Endothelial cell of umbilical vein (primary cell): ENCODE data around the gene AAMDC. TPM values are rescaled to one million over a fixed set of nuclear protein-coding genes. Genes with fewer than 3 reads are reported as not detected.

Experiments
- BruUV-seq: library from RNA; stranded (reverse); fragments of 400-500 nt; replicated peaks from 2 replicates; lab custom pipeline; 2021; lab: Mats Ljungman, UMichigan
- CTCF ChIA-PET: fragments of 300-600, 350-600 bp; sonication (Branson Sonifier 250); formaldehyde crosslinking; loops from one replicate; lab custom pipeline; 2021; ENCODE audit warnings: antibody characterized with exemption, inconsistent platforms; lab: Charles Lee
- POLR2A ChIA-PET: fragments of 300-600, 350-600 bp; sonication (Branson Sonifier 250); formaldehyde crosslinking; loops from one replicate; lab custom pipeline; 2021; ENCODE audit warnings: antibody characterized with exemption, inconsistent platforms; lab: Charles Lee
- DNase-seq: peaks from one replicate; pipeline ENCODE4 v3.0.0-alpha.2; 2011; ENCODE audit warnings: low read depth, low spot score
- FAIRE-seq: peaks from 2 replicates; lab custom pipeline; 2011; peaks lifted over from hg19 to GRCh38; lab: Jason Lieb, UNC
- H2AFZ ChIP-seq: 2 replicates; pipeline ENCODE4 v1.6.0; 2012; ENCODE audit warnings: low read depth, low read length, control low read depth, inconsistent platforms
- H3K27ac ChIP-seq: 2 replicates; pipeline ENCODE4 v1.5.1; 2011; ENCODE audit warnings: low read depth, mild to moderate bottlenecking, control low read depth, low read length, moderate library complexity; ENCODE audit not compliant: insufficient read depth
- H3K27me3 ChIP-seq, 2 experiments: 2 replicates each; pipeline versions ENCODE4 v1.6.0 to v1.6.1; 2011; ENCODE audit warnings: low read length in 2 of 2, mixed read lengths in 1 of 2; ENCODE audit not compliant: control insufficient read depth in 2 of 2, insufficient read depth in 2 of 2
- H3K36me3 ChIP-seq, 2 experiments: 2 replicates in 1 of 2; 3 replicates in 1 of 2; pipeline ENCODE4 v1.5.1; 2011; ENCODE audit warnings: low read length in 2 of 2, mild to moderate bottlenecking in 1 of 2, moderate library complexity in 1 of 2; ENCODE audit not compliant: control insufficient read depth in 2 of 2, insufficient read depth in 2 of 2; ENCODE audit errors: extremely low read depth in 1 of 2
- H3K4me1 ChIP-seq: 3 replicates; pipeline ENCODE4 v1.5.1; 2011; ENCODE audit warnings: mild to moderate bottlenecking, low read length; ENCODE audit not compliant: control insufficient read depth, insufficient read depth; ENCODE audit errors: extremely low read depth
- H3K4me2 ChIP-seq: 2 replicates; pipeline ENCODE4 v1.6.1; 2011; ENCODE audit warnings: low read length, control low read depth, mixed read lengths; ENCODE audit not compliant: insufficient read depth
- H3K4me3 ChIP-seq, 3 experiments: fragments of 200-600 bp in 1 of 3; sonication (generic), shearing (Covaris generic) in 1 of 3; replicated peaks in 1 of 3; 2 replicates each; pipeline ENCODE4 v1.5.1; 2011 to 2016; ENCODE audit warnings: control low read depth in 3 of 3, low read length in 3 of 3, mild to moderate bottlenecking in 2 of 3, inconsistent platforms in 1 of 3, low read depth in 1 of 3, moderate library complexity in 1 of 3; ENCODE audit not compliant: insufficient read depth in 1 of 3
- H3K79me2 ChIP-seq: 2 replicates; pipeline ENCODE4 v1.6.0; 2012; ENCODE audit warnings: low read length, inconsistent platforms; ENCODE audit not compliant: control insufficient read depth, insufficient read depth
- H3K9ac ChIP-seq: replicated peaks from 2 replicates; pipeline ENCODE3; 2011; ENCODE audit warnings: low read length, control low read depth; ENCODE audit not compliant: insufficient read depth; ENCODE audit errors: extremely low read depth
- H3K9me1 ChIP-seq: replicated peaks from 3 replicates; pipeline ENCODE4 v1.6.0; 2011; ENCODE audit warnings: mild to moderate bottlenecking, low read length; ENCODE audit not compliant: control insufficient read depth, insufficient read depth; ENCODE audit errors: extremely low read depth
- H3K9me3 ChIP-seq: replicated peaks from 2 replicates; pipeline ENCODE4 v1.5.1; 2012; ENCODE audit warnings: low read length, inconsistent platforms; ENCODE audit not compliant: control insufficient read depth, insufficient read depth
- H4K20me1 ChIP-seq: replicated peaks from 2 replicates; pipeline ENCODE3; 2011; ENCODE audit warnings: mild to moderate bottlenecking, low read length; ENCODE audit not compliant: control insufficient read depth, insufficient read depth; ENCODE audit errors: extremely low read depth
- EZH2 ChIP-seq: IDR thresholded peaks from 2 replicates; pipeline ENCODE4 v1.6.1; 2012; ENCODE audit warnings: borderline replicate concordance, low read depth, mild to moderate bottlenecking, moderate library complexity, low read length, inconsistent platforms; ENCODE audit not compliant: severe bottlenecking
- FOS ChIP-seq: IDR thresholded peaks from 2 replicates; pipeline ENCODE4 v1.6.1; 2011; ENCODE audit warnings: mild to moderate bottlenecking, low read length, moderate library complexity, borderline replicate concordance; ENCODE audit not compliant: insufficient read depth
- GATA2 ChIP-seq: IDR thresholded peaks from 2 replicates; pipeline ENCODE4 v1.7.0; 2011; ENCODE audit warnings: low read depth, mild to moderate bottlenecking, moderate library complexity, mixed read lengths, low read length; ENCODE audit not compliant: insufficient read length, insufficient read depth
- JUN ChIP-seq: IDR thresholded peaks from 2 replicates; pipeline ENCODE4 v1.6.1; 2011; ENCODE audit warnings: borderline replicate concordance, low read depth; ENCODE audit not compliant: insufficient read length, insufficient read depth
- MYC ChIP-seq: IDR thresholded peaks from one replicate; pipeline ENCODE4 v1.6.1; 2011; ENCODE audit warnings: mild to moderate bottlenecking, low read depth, low read length
- POLR2A ChIP-seq: IDR thresholded peaks from 2 replicates; pipeline ENCODE4 v1.6.1; 2012; ENCODE audit warnings: low read depth, mild to moderate bottlenecking, control low read depth, low read length
- POLR2AphosphoS5 ChIP-seq: IDR thresholded peaks from 2 replicates; pipeline ENCODE4 v1.6.1; 2012; ENCODE audit warnings: low read depth, mild to moderate bottlenecking, control low read depth, low read length, moderate library complexity; ENCODE audit not compliant: insufficient read depth
- dilution Hi-C: fragments of 300-500 bp; cut with MboI; formaldehyde crosslinking; loops from one replicate; pipeline ENCODE4 v1.15.0; 2019; ENCODE audit warnings: low sequenced_read_pairs; ENCODE audit not compliant: extremely low pct_ligation_motif_present
- intact Hi-C: fragments of 100-400 bp; cut with micrococcal nuclease; formaldehyde crosslinking; loops from one replicate; pipeline ENCODE4 v1.10.0; 2022
- polyA plus RNA-seq, 4 experiments: library from polyadenylated mRNA; depleted of rRNA in 3 of 4; stranded (reverse) in 3 of 4; unstranded in 1 of 4; fragments of >200 nt; gene quantifications; 2 replicates each; pipeline versions ENCODE4 v1.2.1 to v1.2.3, GENCODE V29; 2011 to 2012; ENCODE audit warnings: missing spikeins in 1 of 4
- total RNA-seq: library from RNA; stranded (reverse); gene quantifications from 2 replicates; pipeline ENCODE4 v1.2.3, GENCODE V29; 2021
- TF ChIP-seq, protein P1 (sequence below), 2 donors: IDR thresholded peaks; 1 replicate in 1 of 2; 2 replicates in 1 of 2; pipeline ENCODE4 v1.5.1; 2011; ENCODE audit warnings: low read length in 2 of 2, mild to moderate bottlenecking in 2 of 2, moderate library complexity in 2 of 2, control low read depth in 1 of 2, inconsistent platforms in 1 of 2, low read depth in 1 of 2; ENCODE audit not compliant: insufficient read depth in 1 of 2; ENCODE audit errors: extremely low read depth in 1 of 2
- TF ChIP-seq, protein P2 (sequence below): IDR thresholded peaks from 2 replicates; pipeline ENCODE4 v1.6.1; 2011; ENCODE audit not compliant: insufficient read depth, insufficient read length

AAMDC gene
- total and polyA plus RNA-seq, 2 donors (not counting 3 experiments of a cell fraction or from before 2014, with no cell fraction given) = 48.1 to 51.0 TPM

DNA sequence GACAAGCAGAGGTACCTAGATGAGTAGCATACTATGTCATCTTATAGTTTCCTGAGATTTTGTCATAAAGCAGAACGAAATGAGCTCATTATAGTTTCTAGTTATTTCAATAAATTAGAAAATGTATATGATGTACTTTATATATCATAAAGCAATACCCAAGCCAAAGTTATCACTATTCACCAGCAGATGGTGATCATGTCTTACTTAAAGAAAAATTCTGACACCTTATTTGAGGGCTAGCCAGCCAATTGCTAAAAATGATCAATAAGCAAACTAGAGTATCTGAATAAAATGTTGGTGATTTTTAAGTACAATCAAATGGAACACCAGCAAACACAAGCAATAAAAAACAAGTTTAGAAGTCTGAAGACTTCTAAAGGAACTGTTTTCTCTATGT, 44.5 kb upstream of the AAMDC start:
- intact Hi-C loops (loop anchor here (1.0 to 2.0 kb wide), 3 partner anchors 44 to 270 kb away; partner anchors contain the start of genes AAMDC and RSF1), dilution Hi-C loops (no loop called here)
- H2AFZ ChIP-seq = no peak overlapping the region
- H3K4me2 ChIP-seq = no peak overlapping the region
- H4K20me1 ChIP-seq = peaks cover 12% of the 10 kb centered on the region
- H3K4me1 ChIP-seq = peaks cover 6% of the 10 kb centered on the region
- peaks cover 4% of the 10 kb centered on the region for H3K9me1 ChIP-seq
- FAIRE-seq = no peak
- no peak overlapping the region for H3K4me3 ChIP-seq
- no peaks in the 10 kb centered on the region for H3K27me3 ChIP-seq
- H3K79me2 ChIP-seq = peaks cover 73% of the 10 kb centered on the region
- ChIA-PET POLR2A (no interaction called here), CTCF (interaction anchor here (0.6 to 2.8 kb wide), 18 partner anchors 9 to 302 kb away, joined by 3 to 29 read pairs (median 4); partner anchors contain the start of gene INTS4)
- H3K36me3 ChIP-seq = peaks cover 0 to 3% of the 10 kb centered on the region in 2 experiments
- H3K27ac ChIP-seq = no peak overlapping the region
- H3K9ac ChIP-seq = no peak overlapping the region
- TF ChIP-seq POLR2A (no peak), EZH2 (no peak), MYC (no peak), GATA2 (no peak)
- TF ChIP-seq, protein P1, sequence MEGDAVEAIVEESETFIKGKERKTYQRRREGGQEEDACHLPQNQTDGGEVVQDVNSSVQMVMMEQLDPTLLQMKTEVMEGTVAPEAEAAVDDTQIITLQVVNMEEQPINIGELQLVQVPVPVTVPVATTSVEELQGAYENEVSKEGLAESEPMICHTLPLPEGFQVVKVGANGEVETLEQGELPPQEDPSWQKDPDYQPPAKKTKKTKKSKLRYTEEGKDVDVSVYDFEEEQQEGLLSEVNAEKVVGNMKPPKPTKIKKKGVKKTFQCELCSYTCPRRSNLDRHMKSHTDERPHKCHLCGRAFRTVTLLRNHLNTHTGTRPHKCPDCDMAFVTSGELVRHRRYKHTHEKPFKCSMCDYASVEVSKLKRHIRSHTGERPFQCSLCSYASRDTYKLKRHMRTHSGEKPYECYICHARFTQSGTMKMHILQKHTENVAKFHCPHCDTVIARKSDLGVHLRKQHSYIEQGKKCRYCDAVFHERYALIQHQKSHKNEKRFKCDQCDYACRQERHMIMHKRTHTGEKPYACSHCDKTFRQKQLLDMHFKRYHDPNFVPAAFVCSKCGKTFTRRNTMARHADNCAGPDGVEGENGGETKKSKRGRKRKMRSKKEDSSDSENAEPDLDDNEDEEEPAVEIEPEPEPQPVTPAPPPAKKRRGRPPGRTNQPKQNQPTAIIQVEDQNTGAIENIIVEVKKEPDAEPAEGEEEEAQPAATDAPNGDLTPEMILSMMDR (IDR thresholded peaks at IDR 0.05; ENCODE audit: extremely low read depth in 1 of 2, insufficient read depth in 1 of 2, low read depth in 1 of 2, low read length in 2 of 2) = peak in 1 of 2 donors; percentile 12
- DNase-seq = peak; percentile 49
- BruUV-seq = no TSS peak
- no peaks in the 10 kb centered on the region for H3K9me3 ChIP-seq

DNA sequence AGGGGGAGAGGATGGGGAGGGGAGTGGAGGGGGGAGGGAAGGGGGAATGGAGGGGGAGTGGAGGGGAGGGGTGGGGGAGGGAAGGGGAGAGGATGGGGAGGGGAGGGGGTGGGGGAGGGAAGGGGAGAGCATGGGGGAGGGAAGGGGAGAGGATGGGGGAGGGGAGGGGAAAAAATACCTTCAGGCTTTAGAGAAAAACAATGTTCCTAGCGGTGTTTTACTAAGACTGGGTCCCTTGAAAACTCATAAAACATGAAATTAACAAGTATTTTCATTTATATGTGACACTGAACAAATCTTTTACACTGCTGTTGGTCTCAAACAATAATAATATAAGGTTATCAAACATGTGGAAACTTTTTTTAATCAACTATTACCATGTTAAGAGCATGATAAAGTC, 42.8 kb upstream of the AAMDC start:
- FAIRE-seq (no peak), DNase-seq (no peak)
- intact Hi-C loops = no loop called here
- ChIA-PET POLR2A (no interaction called here), CTCF (interaction anchor here (2.8 kb wide), 1 partner anchor 222 kb away, joined by 29 read pairs; no protein-coding TSS in a partner anchor)
- no peaks in the 10 kb centered on the region for H3K9me3 ChIP-seq
- dilution Hi-C loops = no loop called here
- H3K4me2 ChIP-seq = no peak overlapping the region
- H3K79me2 ChIP-seq = peaks cover 64% of the 10 kb centered on the region
- no TSS peak for BruUV-seq
- peaks cover 15% of the 10 kb centered on the region for H4K20me1 ChIP-seq
- H3K36me3 ChIP-seq = peaks cover 0 to 3% of the 10 kb centered on the region in 2 experiments
- no peaks in the 10 kb centered on the region for H3K27me3 ChIP-seq
- H3K9me1 ChIP-seq = no peaks in the 10 kb centered on the region
- no peak overlapping the region for H3K4me3 ChIP-seq
- no peak overlapping the region for H3K9ac ChIP-seq
- no peaks in the 10 kb centered on the region for H3K4me1 ChIP-seq
- H2AFZ ChIP-seq = no peak overlapping the region
- H3K27ac ChIP-seq = no peak overlapping the region
- TF ChIP-seq MYC (no peak), FOS (no peak), JUN (no peak), GATA2 (no peak), EZH2 (no peak), POLR2AphosphoS5 (no peak), POLR2A (no peak)
- TF ChIP-seq, protein P2, sequence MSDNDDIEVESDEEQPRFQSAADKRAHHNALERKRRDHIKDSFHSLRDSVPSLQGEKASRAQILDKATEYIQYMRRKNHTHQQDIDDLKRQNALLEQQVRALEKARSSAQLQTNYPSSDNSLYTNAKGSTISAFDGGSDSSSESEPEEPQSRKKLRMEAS = no peak
- TF ChIP-seq, protein P1 (IDR thresholded peaks at IDR 0.05; ENCODE audit: extremely low read depth in 1 of 2, insufficient read depth in 1 of 2, low read depth in 1 of 2, low read length in 2 of 2) = no peak
